Measurements from ENCODE around the gene HEBP1. TPM values are rescaled to one million over a fixed set of nuclear protein-coding genes. Genes with fewer than 3 reads are reported as not detected.

HEBP1 gene
- total RNA-seq, 1 experiment from 2014 or later, result 22.2 TPM

DNA sequence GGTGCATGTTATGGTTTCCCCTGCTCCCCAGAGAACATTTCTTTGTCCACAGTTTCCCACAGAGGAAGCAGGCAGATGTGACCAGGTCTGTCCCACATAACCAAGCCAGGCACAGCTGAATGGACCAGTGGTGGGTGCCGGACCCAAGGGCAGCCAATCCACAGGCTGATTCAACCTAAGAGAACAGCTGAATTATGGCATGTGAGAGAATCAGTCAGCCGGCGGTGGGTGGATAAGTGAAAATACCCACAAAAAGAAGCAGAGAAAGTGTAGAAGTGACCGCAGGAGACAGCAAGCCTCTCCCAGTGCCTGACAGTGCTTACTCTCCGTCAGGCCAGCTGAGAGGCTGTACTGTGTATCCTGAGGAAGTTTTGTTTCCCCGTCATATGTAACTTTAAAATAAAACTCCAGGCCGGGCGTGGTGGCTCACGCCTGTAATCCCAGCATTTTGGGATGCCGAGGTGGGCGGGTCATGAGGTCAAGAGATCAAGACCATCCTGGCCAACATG, 63.0 kb downstream of the HEBP1 start:
- H3T11ph ChIP-seq (ENCODE audit: low read length), result no peak overlapping the region
- no peak overlapping the region for H2BK15ac ChIP-seq (ENCODE audit: low read depth, low read length)
- peaks cover 2 to 8% of the 10 kb centered on the region in 2 experiments; a peak in 2 of 4 replicates for H3K4me1 Mint-ChIP-seq
- no peak overlapping the region for H2BK120ac ChIP-seq (ENCODE audit: low read depth, low read length, poor library complexity, severe bottlenecking)
- no peak overlapping the region for H3K9ac ChIP-seq (ENCODE audit: extremely low read depth, insufficient read length, low read length)
- no peak overlapping the region for H2AFZ ChIP-seq (ENCODE audit: low read length)
- no peak for TF ChIP-seq CTCF (conservative IDR thresholded peaks at IDR 0.05)
- H2BK12ac ChIP-seq (ENCODE audit: insufficient read length, low read depth, low read length), result no peak overlapping the region
- no peak overlapping the region for H4K91ac ChIP-seq (ENCODE audit: insufficient read length, low read depth, low read length)
- DNase-seq, result no peak
- H3K79me1 ChIP-seq (ENCODE audit: insufficient read depth, low read depth, low read length, poor library complexity, severe bottlenecking), result no peaks in the 10 kb centered on the region
- H2AK5ac ChIP-seq (ENCODE audit: insufficient read length, low read length), result no peak overlapping the region
- H3K79me2 ChIP-seq (ENCODE audit: insufficient read depth, low read length), result no peaks in the 10 kb centered on the region
- H3K4me2 ChIP-seq (ENCODE audit: insufficient read depth, insufficient read length, low read length), result no peak overlapping the region
- H3K4ac ChIP-seq (ENCODE audit: low read depth, low read length), result no peak overlapping the region
- H3K9me3 ChIP-seq (ENCODE audit: control insufficient read depth, low read depth, low read length), result no peaks in the 10 kb centered on the region
- no peaks in the 10 kb centered on the region for H3K9me3 Mint-ChIP-seq
- WGBS (ENCODE audit: extremely low coverage, insufficient read length, low lambda C conversion rate), result no CpG with 5 or more reads among the region's 11 CpGs
- no peaks in the 10 kb centered on the region for H3K36me3 Mint-ChIP-seq (ENCODE audit: insufficient read depth in 1 of 3, low read depth in 3 of 3)
- no peaks in the 10 kb centered on the region for H3K27me3 ChIP-seq (ENCODE audit: insufficient read depth, low read length)
- no peaks in the 10 kb centered on the region for H3K27me3 Mint-ChIP-seq (ENCODE audit: low read depth)
- no peaks in the 10 kb centered on the region for H3K23me2 ChIP-seq (ENCODE audit: insufficient read length, low read depth, low read length, poor library complexity, severe bottlenecking)
- H2BK5ac ChIP-seq (ENCODE audit: insufficient read length, low read length), result no peak overlapping the region
- H3K56ac ChIP-seq (ENCODE audit: insufficient read length, low read depth, low read length), result no peak overlapping the region
- no peak overlapping the region for H3K18ac ChIP-seq (ENCODE audit: insufficient read length, low read depth, low read length)
- no peaks in the 10 kb centered on the region for H4K20me1 ChIP-seq (ENCODE audit: control insufficient read depth, insufficient read depth, insufficient read length)
- no peak overlapping the region for H3K4me3 Mint-ChIP-seq
- no peak overlapping the region for H4K8ac ChIP-seq (replicated peaks; ENCODE audit: insufficient read length, low read depth, low read length)
- H3K14ac ChIP-seq (ENCODE audit: insufficient read depth, low read length), result no peak overlapping the region
- H3K4me1 ChIP-seq (ENCODE audit: insufficient read depth, low read length), result no peaks in the 10 kb centered on the region
- no peak overlapping the region for H2BK20ac ChIP-seq (ENCODE audit: low read depth, low read length, poor library complexity, severe bottlenecking)
- no peak overlapping the region for H4K5ac ChIP-seq (ENCODE audit: insufficient read length, low read depth, low read length)
- H3K27ac Mint-ChIP-seq, result no peak overlapping the region; a peak in 1 of 7 replicates
- no peak overlapping the region for H3K23ac ChIP-seq (ENCODE audit: insufficient read length, low read depth, low read length)
- no peak overlapping the region for H3K27ac ChIP-seq (ENCODE audit: insufficient read length, low read depth, low read length)

Data from H9 (cell line).